ENCODE data around the gene FCHSD2. TPM values are rescaled to one million over a fixed set of nuclear protein-coding genes. Genes with fewer than 3 reads are reported as not detected.
"Not testable (repeated sequence)": the region's sequence is repeated elsewhere in the genome, so short reads cannot be mapped to it uniquely, and the experiment has no call there.

The FCHSD2 gene
- total RNA-seq, 2 donors from 2014 or later: 41.1 to 45.0 TPM

- ATAC-seq: peak; percentile 95
- H3K27me3 Mint-ChIP-seq: no peaks in the 10 kb centered on the region
These were observed 107.8 kb downstream of the FCHSD2 start for GRCh38 chr11:73034331-73034730.

GRCh38 chr11:73030130-73030529 is 112.0 kb downstream of the FCHSD2 start:
- DNase-seq (no peak), ATAC-seq (no peak)
- no peak overlapping the region for H3K27ac Mint-ChIP-seq
- no peak overlapping the region for H3K4me3 Mint-ChIP-seq
- peaks cover 17% of the 10 kb centered on the region for H3K4me1 Mint-ChIP-seq
- no peaks in the 10 kb centered on the region for H3K36me3 Mint-ChIP-seq (ENCODE audit: low read depth)
- no peaks in the 10 kb centered on the region for H3K27me3 Mint-ChIP-seq
- no peaks in the 10 kb centered on the region for H3K9me3 ChIP-seq (ENCODE audit: control insufficient read depth, low read length, poor library complexity, severe bottlenecking)

More at GRCh38 chr11:73034331-73034730, 107.8 kb downstream of the FCHSD2 start:
- Mint-ChIP-seq H3K4me3 (peak overlapping the region; percentile 75), H3K36me3 (ENCODE audit: low read depth) (peaks cover 3% of the 10 kb centered on the region), H3K27ac (peak overlapping the region; percentile 90), H3K4me1 (peaks cover 24% of the 10 kb centered on the region)
- no peak for DNase-seq
- no peaks in the 10 kb centered on the region for H3K9me3 ChIP-seq (ENCODE audit: control insufficient read depth, low read length, poor library complexity, severe bottlenecking)

GRCh38 chr11:73029403-73029802 is 112.7 kb downstream of the FCHSD2 start:
- Mint-ChIP-seq H3K4me3 (peak overlapping the region; percentile 34), H3K4me1 (peaks cover 12% of the 10 kb centered on the region), H3K36me3 (ENCODE audit: low read depth) (no peaks in the 10 kb centered on the region), H3K27ac (no peak overlapping the region), H3K27me3 (no peaks in the 10 kb centered on the region)
- ATAC-seq (no peak), DNase-seq (no peak)
- H3K9me3 ChIP-seq (ENCODE audit: control insufficient read depth, low read length, poor library complexity, severe bottlenecking): peaks cover 3% of the 10 kb centered on the region

GRCh38 chr11:73028611-73029010 is 113.5 kb downstream of the FCHSD2 start:
- H3K4me1 Mint-ChIP-seq: peaks cover 9% of the 10 kb centered on the region
- H3K27ac Mint-ChIP-seq: no peak overlapping the region
- H3K36me3 Mint-ChIP-seq (ENCODE audit: low read depth): no peaks in the 10 kb centered on the region
- H3K27me3 Mint-ChIP-seq: no peaks in the 10 kb centered on the region
- peaks cover 3% of the 10 kb centered on the region for H3K9me3 ChIP-seq (ENCODE audit: control insufficient read depth, low read length, poor library complexity, severe bottlenecking)
- no peak overlapping the region for H3K4me3 Mint-ChIP-seq
- DNase-seq: no peak
- ATAC-seq: no peak

- H3K4me1 Mint-ChIP-seq; ATAC-seq; H3K4me3 Mint-ChIP-seq; H3K27ac Mint-ChIP-seq; H3K36me3 Mint-ChIP-seq (ENCODE audit: low read depth); H3K9me3 ChIP-seq (ENCODE audit: control insufficient read depth, low read length, poor library complexity, severe bottlenecking); H3K27me3 Mint-ChIP-seq; DNase-seq: not testable (repeated sequence)
These were observed 114.3 kb downstream of the FCHSD2 start for GRCh38 chr11:73027840-73028239.

GRCh38 chr11:73024639-73025038 is 117.5 kb downstream of the FCHSD2 start:
- H3K27me3 Mint-ChIP-seq: no peaks in the 10 kb centered on the region
- no peaks in the 10 kb centered on the region for H3K4me1 Mint-ChIP-seq
- H3K4me3 Mint-ChIP-seq: no peak overlapping the region
- H3K36me3 Mint-ChIP-seq (ENCODE audit: low read depth): no peaks in the 10 kb centered on the region
- H3K9me3 ChIP-seq (ENCODE audit: control insufficient read depth, low read length, poor library complexity, severe bottlenecking): peaks cover 3% of the 10 kb centered on the region
- DNase-seq (no peak), ATAC-seq (no peak)
- H3K27ac Mint-ChIP-seq: no peak overlapping the region

DNA sequence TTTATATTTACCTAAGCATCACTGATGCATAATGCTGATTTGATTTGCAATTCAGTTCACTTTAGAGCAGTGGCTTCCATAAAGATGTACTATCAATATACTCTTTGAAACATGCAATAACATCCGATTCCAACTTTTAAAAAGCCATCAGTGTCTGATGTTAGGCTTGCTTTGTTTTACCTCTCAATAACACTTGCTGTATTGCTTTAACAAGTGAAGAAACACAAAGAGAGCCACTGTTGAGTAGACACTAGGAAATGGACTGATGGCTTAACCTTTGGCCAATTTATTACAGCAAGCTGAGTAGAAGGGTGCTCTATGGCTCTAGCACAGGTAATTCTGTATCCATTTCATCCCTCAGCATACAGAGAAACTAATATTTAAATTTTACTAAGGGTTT is 122.1 kb downstream of the FCHSD2 start:
- ATAC-seq (no peak), DNase-seq (no peak)
- H3K36me3 Mint-ChIP-seq (ENCODE audit: low read depth): no peaks in the 10 kb centered on the region
- no peak overlapping the region for H3K4me3 Mint-ChIP-seq
- no peak overlapping the region for H3K27ac Mint-ChIP-seq
- H3K4me1 Mint-ChIP-seq: peaks cover 3% of the 10 kb centered on the region
- no peaks in the 10 kb centered on the region for H3K27me3 Mint-ChIP-seq
- H3K9me3 ChIP-seq (ENCODE audit: control insufficient read depth, low read length, poor library complexity, severe bottlenecking): peaks cover 2% of the 10 kb centered on the region

DNA sequence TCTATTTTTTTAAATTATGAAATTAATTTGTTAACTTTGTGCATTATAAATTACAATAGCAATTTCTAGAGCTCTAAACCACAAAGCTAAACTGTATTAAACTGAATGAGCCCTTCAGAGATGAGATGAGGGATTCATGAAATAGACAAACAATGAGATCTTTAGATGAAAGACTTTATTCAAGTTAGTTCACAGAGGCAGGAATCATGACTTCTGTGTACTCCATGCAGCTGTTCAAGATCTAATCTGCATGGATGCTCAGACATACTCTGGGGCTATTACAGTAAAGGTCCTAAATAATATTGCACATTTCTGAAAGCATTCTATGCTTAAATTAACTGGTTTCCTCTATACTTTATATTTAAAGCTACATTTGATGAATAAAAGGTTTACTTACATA is 122.7 kb downstream of the FCHSD2 start:
- no peaks in the 10 kb centered on the region for H3K36me3 Mint-ChIP-seq (ENCODE audit: low read depth)
- no peak for DNase-seq
- H3K4me1 Mint-ChIP-seq: peaks cover 3% of the 10 kb centered on the region
- no peaks in the 10 kb centered on the region for H3K27me3 Mint-ChIP-seq
- H3K9me3 ChIP-seq (ENCODE audit: control insufficient read depth, low read length, poor library complexity, severe bottlenecking): no peaks in the 10 kb centered on the region
- no peak overlapping the region for H3K4me3 Mint-ChIP-seq
- H3K27ac Mint-ChIP-seq: no peak overlapping the region
- ATAC-seq: no peak

GRCh38 chr11:73018856-73019255 is 123.3 kb downstream of the FCHSD2 start:
- Mint-ChIP-seq H3K36me3 (ENCODE audit: low read depth) (no peaks in the 10 kb centered on the region), H3K4me1 (peaks cover 3% of the 10 kb centered on the region), H3K4me3 (no peak overlapping the region), H3K27me3 (no peaks in the 10 kb centered on the region), H3K27ac (no peak overlapping the region)
- no peak for ATAC-seq
- no peaks in the 10 kb centered on the region for H3K9me3 ChIP-seq (ENCODE audit: control insufficient read depth, low read length, poor library complexity, severe bottlenecking)
- no peak for DNase-seq

GRCh38 chr11:73017024-73017751 is 124.9 kb downstream of the FCHSD2 start:
- H3K27ac Mint-ChIP-seq: peak overlapping the region; percentile 39
- no peaks in the 10 kb centered on the region for H3K27me3 Mint-ChIP-seq
- peaks cover 9% of the 10 kb centered on the region for H3K4me1 Mint-ChIP-seq
- no peaks in the 10 kb centered on the region for H3K36me3 Mint-ChIP-seq (ENCODE audit: low read depth)
- no peak for ATAC-seq
- no peak overlapping the region for H3K4me3 Mint-ChIP-seq
- DNase-seq: no peak
- H3K9me3 ChIP-seq (ENCODE audit: control insufficient read depth, low read length, poor library complexity, severe bottlenecking): no peaks in the 10 kb centered on the region

DNA sequence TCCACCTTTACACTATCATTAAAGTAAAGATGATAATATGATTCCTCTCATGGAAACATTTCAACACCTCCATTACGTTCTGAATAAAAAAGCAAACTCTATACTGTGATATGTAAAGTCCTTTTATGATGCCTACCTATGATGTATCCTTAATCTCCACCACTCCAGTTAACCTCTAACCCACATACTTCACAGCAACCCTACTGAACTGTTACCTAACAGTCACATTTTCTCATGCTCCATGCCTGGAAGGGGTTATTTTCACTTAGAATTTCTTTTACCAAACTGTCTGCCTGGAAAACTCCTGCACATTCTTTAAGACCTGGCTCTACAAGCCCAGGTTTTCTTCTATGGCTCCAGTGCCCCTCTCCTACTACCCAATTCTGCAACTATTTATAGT is 129.1 kb downstream of the FCHSD2 start:
- peaks cover 3% of the 10 kb centered on the region for H3K36me3 Mint-ChIP-seq (ENCODE audit: low read depth)
- H3K27ac Mint-ChIP-seq: no peak overlapping the region
- ATAC-seq (no peak), DNase-seq (no peak)
- peaks cover 9% of the 10 kb centered on the region for H3K4me1 Mint-ChIP-seq
- H3K27me3 Mint-ChIP-seq: no peaks in the 10 kb centered on the region
- H3K9me3 ChIP-seq (ENCODE audit: control insufficient read depth, low read length, poor library complexity, severe bottlenecking): peaks cover 2% of the 10 kb centered on the region
- H3K4me3 Mint-ChIP-seq: no peak overlapping the region

DNA sequence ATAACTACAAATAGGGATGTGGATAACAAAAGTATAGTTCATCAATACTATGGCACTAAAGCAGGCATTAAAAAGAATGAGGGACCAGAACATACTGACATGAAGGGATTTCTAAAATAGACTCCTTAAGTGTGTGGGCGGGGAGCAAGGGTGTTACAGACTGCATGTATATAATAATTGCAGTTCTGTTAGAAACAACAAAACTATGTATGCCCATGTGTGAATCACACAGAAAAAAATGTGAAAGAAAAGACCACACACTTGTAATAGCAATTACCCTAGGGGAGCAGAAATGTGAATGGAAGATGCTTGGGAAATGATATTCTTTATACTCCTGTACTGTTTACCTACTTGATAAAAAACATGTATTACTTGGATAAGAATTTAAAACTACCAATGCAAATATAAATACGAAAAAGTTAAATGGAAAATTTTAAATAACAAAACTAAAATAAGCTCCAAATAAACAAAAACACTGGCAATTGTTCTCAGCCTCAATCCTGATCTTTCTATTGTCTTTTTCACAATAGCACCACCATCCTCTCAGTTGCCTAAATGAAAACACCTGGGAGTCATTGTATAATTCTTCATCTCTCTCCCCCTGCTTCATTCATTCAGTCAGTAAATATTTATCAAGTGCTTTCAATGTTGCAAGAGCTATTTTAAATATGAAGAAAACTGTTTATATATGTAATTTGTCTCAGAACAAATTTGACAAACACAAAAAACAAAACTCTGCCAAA is 129.8 kb downstream of the FCHSD2 start:
- H3K36me3 Mint-ChIP-seq (ENCODE audit: low read depth): peaks cover 3% of the 10 kb centered on the region
- H3K4me3 Mint-ChIP-seq: no peak overlapping the region
- H3K27me3 Mint-ChIP-seq: no peaks in the 10 kb centered on the region
- no peak overlapping the region for H3K27ac Mint-ChIP-seq
- DNase-seq (no peak), ATAC-seq (no peak)
- peaks cover 2% of the 10 kb centered on the region for H3K9me3 ChIP-seq (ENCODE audit: control insufficient read depth, low read length, poor library complexity, severe bottlenecking)
- H3K4me1 Mint-ChIP-seq: peaks cover 6% of the 10 kb centered on the region

DNA sequence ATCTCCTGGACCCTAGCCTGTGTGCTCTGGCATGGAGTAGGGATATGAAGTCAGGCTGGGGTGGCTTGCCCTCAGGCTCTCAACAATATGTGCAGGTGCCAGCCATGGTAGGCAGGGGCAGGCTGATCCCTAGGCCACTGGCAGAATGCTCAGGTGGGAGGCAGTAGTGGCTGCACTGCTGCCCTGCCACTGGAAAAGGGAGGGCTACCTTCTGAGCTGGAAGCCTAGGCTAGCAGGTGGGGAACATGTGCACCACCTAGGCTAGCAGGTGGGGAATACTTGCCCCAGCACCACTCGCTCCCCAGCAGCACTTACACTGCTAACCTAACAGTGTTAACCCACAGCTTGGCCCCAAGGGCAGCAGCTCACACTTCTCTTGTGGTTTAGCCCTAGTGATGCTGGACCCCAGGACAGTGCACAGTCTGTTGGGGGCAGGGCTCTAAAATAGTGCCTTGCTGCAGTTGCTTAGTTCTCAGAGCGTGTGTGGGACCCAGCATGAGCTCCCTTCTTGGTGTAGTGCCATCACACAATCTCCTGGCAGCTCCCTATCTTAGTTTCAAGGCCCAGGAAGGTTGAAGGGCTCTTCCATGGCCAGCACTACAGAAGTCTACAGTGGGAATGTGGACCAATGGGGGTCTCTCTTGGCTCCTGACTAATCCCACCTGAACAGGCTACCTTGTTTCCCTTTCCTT is 130.8 kb downstream of the FCHSD2 start:
- Mint-ChIP-seq H3K27me3 (no peaks in the 10 kb centered on the region), H3K36me3 (ENCODE audit: low read depth) (peaks cover 6% of the 10 kb centered on the region), H3K4me1 (peaks cover 10% of the 10 kb centered on the region), H3K27ac (no peak overlapping the region), H3K4me3 (no peak overlapping the region)
- ATAC-seq: no peak
- DNase-seq: no peak
- H3K9me3 ChIP-seq (ENCODE audit: control insufficient read depth, low read length, poor library complexity, severe bottlenecking): peaks cover 2% of the 10 kb centered on the region
